Stimulated activated CD4-positive, alpha-beta T cell treated with anti-CD3 and anti-CD28 coated beads, TNF-alpha, amount 100 ng/mL, for 24 hours (primary cell): ENCODE measurements around the gene EEF1AKMT4.

Experiments used
- DNase-seq, 3 experiments: peaks; one replicate each; pipeline ENCODE4 v3.0.0-alpha.2; 2020; ENCODE audit warnings: low read depth in 3 of 3

EEF1AKMT4 gene

GRCh38 chr3:184298759-184299487 lies 49.5 kb downstream of the EEF1AKMT4 start, which contains the start of gene PSMD2:
Gene PSMD2, plus strand, starts transcription at chr3:184299241. Its CDS starts 26 bp downstream, at chr3:184299267.
- DNase-seq: peak; percentile 96 to 98 (median 97)

GRCh38 chr3:184299488-184300377 lies 50.3 kb downstream of the EEF1AKMT4 start:
- DNase-seq: no peak

- DNase-seq: no peak
Observed at GRCh38 chr3:184300378-184300720, 50.9 kb downstream of the EEF1AKMT4 start.

- DNase-seq: no peak
Observed at GRCh38 chr3:184305577-184305976, 56.1 kb downstream of the EEF1AKMT4 start.

GRCh38 chr3:184306341-184306972 lies 57.0 kb downstream of the EEF1AKMT4 start:
- no peak for DNase-seq

GRCh38 chr3:184307915-184308314 lies 58.4 kb downstream of the EEF1AKMT4 start:
- DNase-seq: no peak
